Vagina (tissue), 2 donors: Measurements from ENCODE around the gene AQP5.

Source experiments
- POLR2A ChIP-seq, 2 donors: fragments of 450-650 bp; IDR thresholded peaks; one replicate each; pipeline ENCODE4 v1.6.1; 2017; ENCODE audit warnings: antibody characterized with exemption in 2 of 2, mild to moderate bottlenecking in 2 of 2, moderate library complexity in 2 of 2
- POLR2AphosphoS5 ChIP-seq, 2 donors: sonication (generic); formaldehyde crosslinking; IDR thresholded peaks; one replicate each; pipeline ENCODE4 v1.9.0; 2017; ENCODE audit warnings: antibody characterized with exemption in 2 of 2, mild to moderate bottlenecking in 2 of 2, low read depth in 1 of 2; ENCODE audit not compliant: insufficient read depth in 1 of 2
- TF ChIP-seq, protein P1 (sequence below), 3 experiments: fragments of 450-650 bp in 2 of 3; fragments of 200-600 bp in 1 of 3; sonication (generic) in 1 of 3; IDR thresholded peaks; one replicate each; pipeline ENCODE4 v1.5.1; 2017 to 2019; ENCODE audit warnings: antibody characterized with exemption in 3 of 3, mild to moderate bottlenecking in 2 of 3, moderate library complexity in 2 of 3

DNA sequence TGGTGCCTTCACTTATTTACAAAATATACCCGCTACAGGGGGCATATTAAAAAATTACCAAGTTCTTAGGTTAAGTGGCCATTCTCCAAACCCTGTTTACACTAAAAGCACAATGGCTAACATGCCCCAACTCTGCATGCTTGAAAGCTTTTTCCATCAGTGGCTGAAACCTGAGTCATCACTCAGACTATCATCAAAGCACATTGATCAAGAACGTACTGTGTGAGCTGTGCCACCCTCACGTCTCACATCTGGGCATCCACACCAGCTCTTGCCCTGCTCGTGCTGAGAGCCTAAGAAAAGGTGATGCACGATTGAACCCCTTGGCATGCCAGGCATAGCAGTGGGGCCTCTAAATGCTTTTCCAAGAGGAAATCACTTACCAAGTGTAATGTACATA is 24.3 kb downstream of the AQP5 start:
- no peak for TF ChIP-seq POLR2AphosphoS5 (IDR thresholded peaks at IDR 0.05; ENCODE audit: insufficient read depth in 1 of 2, low read depth in 1 of 2)
- TF ChIP-seq, protein P1, sequence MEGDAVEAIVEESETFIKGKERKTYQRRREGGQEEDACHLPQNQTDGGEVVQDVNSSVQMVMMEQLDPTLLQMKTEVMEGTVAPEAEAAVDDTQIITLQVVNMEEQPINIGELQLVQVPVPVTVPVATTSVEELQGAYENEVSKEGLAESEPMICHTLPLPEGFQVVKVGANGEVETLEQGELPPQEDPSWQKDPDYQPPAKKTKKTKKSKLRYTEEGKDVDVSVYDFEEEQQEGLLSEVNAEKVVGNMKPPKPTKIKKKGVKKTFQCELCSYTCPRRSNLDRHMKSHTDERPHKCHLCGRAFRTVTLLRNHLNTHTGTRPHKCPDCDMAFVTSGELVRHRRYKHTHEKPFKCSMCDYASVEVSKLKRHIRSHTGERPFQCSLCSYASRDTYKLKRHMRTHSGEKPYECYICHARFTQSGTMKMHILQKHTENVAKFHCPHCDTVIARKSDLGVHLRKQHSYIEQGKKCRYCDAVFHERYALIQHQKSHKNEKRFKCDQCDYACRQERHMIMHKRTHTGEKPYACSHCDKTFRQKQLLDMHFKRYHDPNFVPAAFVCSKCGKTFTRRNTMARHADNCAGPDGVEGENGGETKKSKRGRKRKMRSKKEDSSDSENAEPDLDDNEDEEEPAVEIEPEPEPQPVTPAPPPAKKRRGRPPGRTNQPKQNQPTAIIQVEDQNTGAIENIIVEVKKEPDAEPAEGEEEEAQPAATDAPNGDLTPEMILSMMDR (IDR thresholded peaks at IDR 0.05): no peak
- TF ChIP-seq POLR2A (IDR thresholded peaks at IDR 0.05): no peak
